B cell (primary cell): Measurements from ENCODE around the gene PHOSPHO2. TPM values are rescaled to one million over a fixed set of nuclear protein-coding genes. Genes with fewer than 3 reads are reported as not detected.

Experiments used
- ATAC-seq: fragments of 200-7000 bp; cut with Tn5 transposase; one replicate; pipeline ENCODE4 v1.10.0; 2021; ENCODE audit warnings: low read depth, mild to moderate bottlenecking, moderate number of reproducible peaks, moderate library complexity
- CTCF ChIA-PET: fragments of 350-600 bp; sonication (Branson Sonifier 250); formaldehyde crosslinking; loops from one replicate; lab custom pipeline; 2021; ENCODE audit warnings: antibody characterized with exemption, inconsistent platforms; lab: Charles Lee
- POLR2A ChIA-PET: fragments of 350-600 bp; sonication (Branson Sonifier 250); formaldehyde crosslinking; loops from one replicate; lab custom pipeline; 2021; ENCODE audit warnings: antibody characterized with exemption; lab: Charles Lee
- DNase-seq: peaks from one replicate; pipeline ENCODE4 v3.0.0; 2013
- H2AFZ ChIP-seq: 2 replicates; pipeline ENCODE4 v1.6.1; 2012; ENCODE audit warnings: mild to moderate bottlenecking, low read depth, low read length; ENCODE audit not compliant: insufficient read depth, poor library complexity, severe bottlenecking
- H3K27ac ChIP-seq, 2 donors: 1 replicate in 1 of 2; 2 replicates in 1 of 2; pipeline ENCODE4 v1.5.1; 2012 to 2013; ENCODE audit warnings: low read length in 2 of 2, mild to moderate bottlenecking in 2 of 2, moderate library complexity in 1 of 2
- H3K27me3 ChIP-seq, 4 experiments: fragments of 200-600 bp in 1 of 4; sonication (generic) in 1 of 4; replicated peaks in 1 of 4; 1 replicate in 2 of 4; 2 replicates in 2 of 4; pipeline versions ENCODE4 v1.6.1 to v1.7.0; 2013 to 2016; ENCODE audit warnings: low read length in 3 of 4, mild to moderate bottlenecking in 2 of 4, mixed read lengths in 1 of 4, moderate library complexity in 1 of 4; ENCODE audit not compliant: insufficient read depth in 4 of 4, control insufficient read depth in 3 of 4; ENCODE audit errors: control extremely low read depth in 1 of 4
- H3K36me3 ChIP-seq, 2 experiments: replicated peaks in 1 of 2; 1 replicate in 1 of 2; 2 replicates in 1 of 2; pipeline versions ENCODE4 v1.6.1 to v1.7.1; 2013; ENCODE audit warnings: low read length in 1 of 2; ENCODE audit not compliant: insufficient read depth in 2 of 2, control insufficient read depth in 1 of 2; ENCODE audit errors: control extremely low read depth in 1 of 2, extremely low read depth in 1 of 2
- H3K4me1 ChIP-seq, 2 donors: fragments of 200-600 bp in 1 of 2; sonication (generic) in 1 of 2; 1 replicate in 1 of 2; 2 replicates in 1 of 2; pipeline versions ENCODE4 v1.5.1 to v1.6.1; 2013 to 2017; ENCODE audit warnings: low read length in 2 of 2; ENCODE audit not compliant: control insufficient read depth in 2 of 2, insufficient read depth in 2 of 2
- H3K4me2 ChIP-seq: replicated peaks from 2 replicates; pipeline ENCODE3; 2012; ENCODE audit warnings: mild to moderate bottlenecking, low read depth, low read length; ENCODE audit not compliant: poor library complexity, severe bottlenecking
- H3K4me3 ChIP-seq, 5 experiments: fragments of 200-600 bp in 1 of 5; sonication (generic) in 1 of 5; 1 replicate in 3 of 5; 2 replicates in 2 of 5; pipeline versions ENCODE4 v1.5.1 to v1.7.0; 2011 to 2016; ENCODE audit warnings: low read length in 4 of 5, mild to moderate bottlenecking in 4 of 5, low read depth in 2 of 5, control low read depth in 1 of 5, moderate library complexity in 1 of 5; ENCODE audit not compliant: insufficient read depth in 1 of 5; ENCODE audit errors: control extremely low read depth in 1 of 5, extremely low read depth in 1 of 5
- H3K79me2 ChIP-seq: fragments of 200-600 bp; sonication (generic); one replicate; pipeline ENCODE4 v1.6.0; 2016; ENCODE audit warnings: low read length; ENCODE audit not compliant: control insufficient read depth, insufficient read depth
- H3K9ac ChIP-seq: fragments of 200-600 bp; sonication (generic); 2 replicates; pipeline ENCODE4 v1.6.1; 2017; ENCODE audit warnings: mild to moderate bottlenecking, low read length, moderate library complexity
- H3K9me3 ChIP-seq, 3 donors: one replicate each; pipeline versions ENCODE4 v1.6.1 to v1.7.1; 2013; ENCODE audit warnings: low read length in 2 of 3; ENCODE audit not compliant: control insufficient read depth in 2 of 3, insufficient read depth in 1 of 3; ENCODE audit errors: control extremely low read depth in 1 of 3
- H4K20me1 ChIP-seq: 2 replicates; pipeline ENCODE4 v1.6.0; 2012; ENCODE audit warnings: mild to moderate bottlenecking, low read length; ENCODE audit not compliant: insufficient read depth, control insufficient read depth, poor library complexity, severe bottlenecking
- H3K27ac Mint-ChIP-seq: one replicate; pipeline ENCODE4 v1.8.0; 2021; ENCODE audit warnings: mixed read lengths
- H3K27me3 Mint-ChIP-seq: one replicate; pipeline ENCODE4 v1.8.0; 2021; ENCODE audit warnings: mixed read lengths
- H3K4me1 Mint-ChIP-seq: one replicate; pipeline ENCODE4 v1.8.0; 2021; ENCODE audit warnings: mixed read lengths
- H3K4me3 Mint-ChIP-seq: one replicate; pipeline ENCODE4 v1.8.0; 2021; ENCODE audit warnings: mixed read lengths
- H3K9me3 Mint-ChIP-seq: one replicate; pipeline ENCODE4 v1.8.0; 2022; ENCODE audit warnings: mixed read lengths; ENCODE audit not compliant: insufficient read depth
- CTCF ChIP-seq: fragments of 200-600 bp; IDR thresholded peaks from one replicate; pipeline ENCODE4 v1.8.0; 2022; ENCODE audit warnings: antibody characterized with exemption, mild to moderate bottlenecking
- EZH2 ChIP-seq: IDR thresholded peaks from 2 replicates; pipeline ENCODE4 v1.6.1; 2012; ENCODE audit warnings: borderline replicate concordance, low read depth, mild to moderate bottlenecking, moderate library complexity, low read length; ENCODE audit not compliant: insufficient read depth, poor library complexity, severe bottlenecking
- WGBS: methylation state at CpG from one replicate; pipeline ENCODE4 v1.1.5; 2013; ENCODE audit warnings: missing lambda C conversion rate; ENCODE audit not compliant: insufficient coverage; 5-methylcytosine and 5-hydroxymethylcytosine counted together
- intact Hi-C: fragments of 100-400 bp; cut with micrococcal nuclease; formaldehyde crosslinking; loops from one replicate; pipeline ENCODE4 v1.10.0; 2022
- polyA plus RNA-seq: library from polyadenylated mRNA; depleted of rRNA; stranded (reverse); fragments of >200 nt; gene quantifications from 2 replicates; pipeline ENCODE4 v1.2.3, GENCODE V29; 2012
- total RNA-seq, 2 donors: library from RNA; stranded (reverse); fragments of 120-200 nt in 1 of 2; gene quantifications; 1 replicate in 1 of 2; 2 replicates in 1 of 2; pipeline versions ENCODE4 v1.2.3 to v1.2.4, GENCODE V29; 2013 to 2022

The PHOSPHO2 gene
- total and polyA plus RNA-seq, 2 donors (not counting 1 experiment from before 2014, with no cell fraction given) = 1.5 to 8.4 TPM

- no peaks in the 10 kb centered on the region for H3K27me3 ChIP-seq
- WGBS = 80% methylated on average over 2 of the region's 3 CpGs
- intact Hi-C loops = no loop called here
- ChIA-PET CTCF (no interaction called here), POLR2A (no interaction called here)
- no peak overlapping the region for H3K27ac ChIP-seq
- ATAC-seq = no peak
- no peak overlapping the region for H3K9ac ChIP-seq
- H3K4me1 ChIP-seq = peaks cover 15 to 18% of the 10 kb centered on the region in 2 donors
- H3K9me3 ChIP-seq = no peaks in the 10 kb centered on the region
- no peaks in the 10 kb centered on the region for H3K79me2 ChIP-seq
- no peaks in the 10 kb centered on the region for H4K20me1 ChIP-seq
- H3K36me3 ChIP-seq = no peaks in the 10 kb centered on the region
- H3K4me3 ChIP-seq = no peak overlapping the region
- H3K4me3 Mint-ChIP-seq = no peak overlapping the region
- H3K27me3 Mint-ChIP-seq = no peaks in the 10 kb centered on the region
- H3K4me1 Mint-ChIP-seq = peaks cover 16% of the 10 kb centered on the region
- no peak for TF ChIP-seq CTCF
- TF ChIP-seq EZH2 = no peak
- no peaks in the 10 kb centered on the region for H3K9me3 Mint-ChIP-seq
- no peak for DNase-seq
- no peak overlapping the region for H3K27ac Mint-ChIP-seq
- H2AFZ ChIP-seq = no peak overlapping the region
- no peak overlapping the region for H3K4me2 ChIP-seq
These were observed 33.0 kb upstream of the PHOSPHO2 start for GRCh38 chr2:169661265-169661664.

DNA sequence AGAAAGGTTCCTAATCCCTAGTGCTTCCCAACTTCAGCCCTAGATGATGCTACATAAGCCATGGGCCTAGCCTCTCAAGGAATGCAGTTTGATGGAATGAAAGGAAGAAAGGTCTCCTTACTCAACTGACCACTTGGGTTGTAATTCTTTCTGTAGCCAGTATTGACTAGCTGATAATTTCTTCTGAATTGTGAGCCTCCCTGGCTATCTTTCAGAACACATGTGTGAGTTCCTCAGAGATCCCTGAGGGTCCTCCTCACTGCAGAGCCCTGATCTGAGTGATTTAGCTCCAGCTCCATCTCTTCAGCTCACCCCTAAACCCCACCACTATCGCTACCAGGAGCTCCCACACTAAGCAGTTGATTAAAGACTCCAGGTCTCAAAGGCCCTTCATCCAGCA, 31.5 kb upstream of the PHOSPHO2 start:
- no peak overlapping the region for H3K4me2 ChIP-seq
- H3K9ac ChIP-seq = no peak overlapping the region
- H3K27me3 Mint-ChIP-seq = peaks cover 3% of the 10 kb centered on the region
- no peak for DNase-seq
- H4K20me1 ChIP-seq = no peaks in the 10 kb centered on the region
- 92% methylated on average over 1 of the region's 1 CpG for WGBS
- ATAC-seq = no peak
- CTCF ChIA-PET = no interaction called here
- no peak overlapping the region for H3K4me3 Mint-ChIP-seq
- intact Hi-C loops = no loop called here
- peaks cover 16% of the 10 kb centered on the region for H3K4me1 Mint-ChIP-seq
- H3K27me3 ChIP-seq = no peaks in the 10 kb centered on the region
- no peak overlapping the region for H3K27ac Mint-ChIP-seq
- H3K27ac ChIP-seq = no peak overlapping the region
- H3K9me3 ChIP-seq = no peaks in the 10 kb centered on the region
- peaks cover 15 to 18% of the 10 kb centered on the region in 2 donors for H3K4me1 ChIP-seq
- H3K79me2 ChIP-seq = no peaks in the 10 kb centered on the region
- no peaks in the 10 kb centered on the region for H3K9me3 Mint-ChIP-seq
- H3K36me3 ChIP-seq = no peaks in the 10 kb centered on the region
- H3K4me3 ChIP-seq = no peak overlapping the region
- H2AFZ ChIP-seq = no peak overlapping the region
- POLR2A ChIA-PET = no interaction called here
- TF ChIP-seq EZH2 (no peak), CTCF (no peak)
